ENCODE measurements around the gene CYCS.

DNA sequence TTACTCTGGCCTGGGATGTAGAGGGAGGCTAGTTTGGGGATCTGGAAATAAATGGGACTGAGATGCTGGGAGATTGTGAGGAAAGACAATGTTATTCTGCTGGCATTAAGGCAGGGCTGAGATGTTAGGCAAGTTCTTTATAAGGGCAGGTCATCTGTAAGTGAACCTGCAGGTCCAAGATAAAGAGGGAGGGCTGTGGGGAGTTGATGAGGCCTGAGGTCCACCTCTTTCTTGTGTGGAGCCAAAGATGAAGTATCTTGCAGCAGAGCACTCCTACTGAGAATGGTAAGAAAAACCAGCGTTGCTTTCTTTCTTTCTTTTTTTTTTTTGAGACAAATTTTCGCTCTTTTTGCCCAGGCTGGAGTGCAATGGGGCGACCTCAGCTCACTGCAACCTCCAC, 19.1 kb downstream of the CYCS start:
- TF ChIP-seq CTCF (conservative IDR thresholded peaks at IDR 0.05) (no peak), EZH2 (IDR thresholded peaks at IDR 0.05; ENCODE audit: low read depth) (no peak)

Data from PC-9 (cell line).